HG03108 (cell line): Measurements from ENCODE around the gene TRDMT1.

Source experiments
- ATAC-seq: cut with Tn5 transposase; IDR thresholded peaks from one replicate; pipeline ENCODE4 v1.9.1; 2021; ENCODE audit warnings: moderate library complexity; ENCODE audit not compliant: unreplicated experiment

TRDMT1 gene

DNA sequence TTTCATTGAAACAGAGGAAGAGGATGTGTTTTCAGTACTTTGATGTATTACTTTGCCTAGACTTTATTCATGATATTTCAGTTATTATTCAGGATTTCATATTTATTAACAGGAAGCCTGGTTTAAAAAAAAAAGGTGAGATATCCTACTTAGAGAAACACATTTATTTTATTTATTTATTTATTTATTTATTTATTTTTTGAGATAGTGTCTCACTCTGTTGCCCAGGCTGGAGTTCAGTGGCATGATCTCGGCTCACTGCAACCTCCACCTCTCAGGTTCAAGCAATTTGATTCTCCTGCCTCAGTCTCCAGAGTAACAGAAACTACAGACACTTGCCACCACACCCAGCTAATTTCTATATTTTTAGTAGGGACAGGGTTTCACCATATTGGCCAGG is 24.5 kb downstream of the TRDMT1 start:
- no peak for ATAC-seq

DNA sequence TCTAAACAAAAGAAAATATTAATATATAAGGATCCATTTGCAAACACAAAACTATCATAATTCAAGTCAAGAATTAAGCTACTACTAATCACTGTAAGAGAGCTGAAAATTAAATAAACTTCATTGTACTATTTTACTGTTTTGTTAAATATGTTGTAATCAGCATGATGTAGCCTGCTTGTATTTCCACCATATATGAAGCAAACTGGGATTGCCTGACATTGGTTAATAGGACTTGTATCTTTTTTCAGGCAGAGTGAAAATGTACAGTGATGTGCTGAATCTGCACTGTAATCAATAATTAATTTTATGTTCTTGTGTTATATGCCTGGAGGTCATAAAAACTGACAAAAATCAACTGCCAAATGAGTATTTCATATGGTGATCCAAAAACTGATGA is 25.4 kb downstream of the TRDMT1 start:
- no peak for ATAC-seq

DNA sequence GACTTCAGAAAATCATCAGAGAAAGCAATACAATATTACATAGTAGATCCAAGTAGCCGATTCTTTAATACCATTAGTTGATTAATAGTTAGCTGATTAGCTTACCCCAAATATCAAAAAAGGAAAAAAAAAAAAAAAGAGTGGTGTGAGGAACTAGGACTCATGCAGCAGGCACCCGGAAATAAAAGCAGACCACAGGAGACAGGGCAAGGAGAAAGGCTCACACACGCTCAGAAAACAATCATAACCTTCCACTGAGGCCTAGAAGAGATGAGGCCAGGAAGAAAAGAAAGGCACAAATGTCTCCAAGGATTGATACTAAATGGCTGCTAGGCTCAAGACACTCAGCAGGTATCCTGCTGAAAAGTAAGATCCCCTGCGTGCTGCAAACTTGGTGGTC is 25.9 kb downstream of the TRDMT1 start:
- no peak for ATAC-seq

DNA sequence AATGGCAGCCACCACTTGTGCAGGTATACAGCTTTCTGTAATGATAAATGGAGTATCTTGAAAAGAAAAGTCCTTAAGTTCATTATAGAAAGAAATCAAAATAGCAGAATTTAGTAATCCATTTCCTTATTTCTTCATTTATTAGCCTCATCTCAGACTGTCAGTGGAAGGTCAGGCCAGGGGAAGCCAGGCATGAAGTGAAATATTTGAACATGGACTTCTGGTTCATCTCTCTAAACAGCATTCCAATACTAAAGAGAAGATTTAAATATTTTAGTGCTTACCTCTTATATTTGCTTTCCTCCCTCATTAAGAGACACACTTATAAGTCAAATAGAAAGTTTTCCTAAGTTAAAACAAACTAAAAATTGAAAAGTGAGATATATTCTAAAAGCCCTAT is 26.8 kb downstream of the TRDMT1 start:
- no peak for ATAC-seq

DNA sequence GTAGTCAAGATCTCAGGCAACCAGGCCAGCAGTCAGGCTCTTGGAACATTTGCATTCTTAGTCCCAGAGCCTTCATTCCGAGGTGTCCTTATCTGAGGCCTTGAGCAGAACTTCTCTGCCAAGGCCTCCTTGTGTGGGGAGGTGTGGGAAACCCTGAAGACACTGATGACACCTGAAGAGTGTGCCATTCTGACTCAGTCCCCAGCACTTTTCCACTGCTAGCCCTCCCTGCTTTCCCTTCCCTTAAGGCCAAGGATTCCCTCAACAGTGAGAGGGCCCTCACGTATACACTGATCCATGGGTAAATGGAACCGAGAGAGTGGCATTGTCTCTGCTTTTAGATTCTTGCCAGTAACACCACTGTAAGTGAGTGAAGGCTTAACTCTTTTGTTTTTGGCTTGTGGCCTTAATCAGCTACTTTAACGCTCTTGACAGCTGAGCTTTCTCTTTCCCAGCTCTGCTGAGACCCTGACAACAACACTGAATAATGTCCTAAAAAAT is 30.3 kb downstream of the TRDMT1 start:
- ATAC-seq: no peak

DNA sequence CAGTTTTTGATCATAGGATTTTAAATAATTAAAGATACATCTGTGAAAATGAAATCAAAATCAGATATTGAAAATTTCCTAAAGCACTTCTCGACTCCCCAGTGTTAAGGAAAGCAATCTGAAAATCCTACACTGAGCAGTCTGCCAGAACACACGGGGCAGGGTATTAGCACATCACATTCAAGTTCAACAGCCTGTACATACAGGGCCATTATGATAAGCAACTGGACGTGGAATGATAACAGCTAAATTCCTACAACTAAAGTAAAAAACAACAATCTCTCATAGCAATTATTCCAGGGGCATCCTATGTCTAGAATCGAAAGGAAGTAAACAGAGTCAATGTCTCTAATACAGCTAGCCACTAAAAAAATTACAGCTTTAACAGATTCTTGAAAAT is 31.7 kb downstream of the TRDMT1 start:
- no peak for ATAC-seq

DNA sequence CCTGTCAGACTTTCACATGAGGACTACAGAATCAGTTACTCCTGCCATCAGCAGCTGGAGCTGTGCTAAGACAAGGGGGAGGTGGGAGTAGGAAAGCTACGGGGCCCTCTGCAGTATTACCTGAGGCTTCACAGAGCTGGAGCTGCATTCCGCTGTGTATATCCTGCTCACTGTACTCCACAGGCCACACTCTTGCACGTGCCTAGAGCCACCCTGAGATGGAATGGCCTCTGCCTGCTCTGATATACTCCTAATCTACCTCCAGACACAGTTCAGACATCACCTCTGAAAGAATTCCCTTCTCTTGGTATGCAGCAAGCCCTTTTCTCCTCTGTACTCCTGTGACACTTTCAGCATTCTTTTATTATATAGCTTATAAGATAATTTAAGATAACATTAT is 34.8 kb downstream of the TRDMT1 start:
- ATAC-seq: no peak

DNA sequence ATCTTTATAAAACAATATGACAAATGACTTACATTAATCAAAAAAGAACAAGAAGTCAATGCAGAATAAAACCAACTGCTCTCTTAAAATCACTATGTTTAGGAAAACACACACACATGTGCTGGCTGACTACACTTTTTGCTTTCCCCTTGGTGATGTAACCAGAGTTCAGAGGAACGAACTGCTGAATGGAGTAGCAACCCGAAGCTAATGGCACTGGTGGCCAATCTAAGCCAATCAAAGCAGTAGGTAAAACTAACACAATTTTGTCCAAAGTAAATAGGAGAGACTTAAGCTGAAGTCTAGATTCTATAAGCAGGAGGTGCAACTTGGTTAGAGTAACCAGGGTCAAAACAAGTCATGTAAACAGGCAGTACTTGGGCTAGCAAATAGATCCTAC is 38.6 kb downstream of the TRDMT1 start:
- no peak for ATAC-seq

DNA sequence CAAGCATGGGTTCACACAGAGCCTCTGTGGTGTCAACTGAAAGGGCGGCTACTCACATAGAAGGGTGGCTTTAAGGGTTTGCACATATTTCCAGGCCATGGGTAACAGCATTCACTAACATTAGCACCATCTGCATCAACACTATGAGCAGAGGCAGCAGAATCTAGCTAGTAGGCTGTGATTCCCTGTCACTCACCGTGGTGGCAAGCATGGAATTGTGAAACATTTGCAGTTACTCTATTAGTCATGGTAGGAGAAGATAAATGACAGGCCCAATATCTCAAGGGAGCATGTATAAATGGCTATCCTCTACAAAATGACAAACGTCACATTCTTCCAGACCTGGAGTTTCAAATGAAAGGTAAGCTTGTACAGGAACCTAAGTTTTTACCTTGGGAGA is 39.7 kb downstream of the TRDMT1 start:
- no peak for ATAC-seq

DNA sequence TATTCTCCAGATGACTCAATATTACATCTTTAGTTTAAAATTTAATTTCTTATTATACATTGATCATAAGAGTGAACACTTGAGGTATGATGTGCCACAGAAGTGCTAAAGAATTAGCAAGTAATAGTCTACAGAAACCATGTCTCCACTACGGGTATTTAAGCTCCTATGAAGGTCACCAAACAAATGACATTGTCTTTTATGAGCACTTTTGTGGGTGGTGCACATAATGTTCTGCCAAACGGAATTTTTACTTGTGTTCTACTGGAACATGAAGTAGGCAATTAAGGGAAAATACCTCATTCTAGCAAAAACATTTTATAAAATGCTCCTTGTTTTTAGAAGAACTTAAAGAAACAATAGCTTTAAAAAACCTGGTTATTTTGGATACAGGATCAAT is 44.4 kb downstream of the TRDMT1 start:
- ATAC-seq: no peak

DNA sequence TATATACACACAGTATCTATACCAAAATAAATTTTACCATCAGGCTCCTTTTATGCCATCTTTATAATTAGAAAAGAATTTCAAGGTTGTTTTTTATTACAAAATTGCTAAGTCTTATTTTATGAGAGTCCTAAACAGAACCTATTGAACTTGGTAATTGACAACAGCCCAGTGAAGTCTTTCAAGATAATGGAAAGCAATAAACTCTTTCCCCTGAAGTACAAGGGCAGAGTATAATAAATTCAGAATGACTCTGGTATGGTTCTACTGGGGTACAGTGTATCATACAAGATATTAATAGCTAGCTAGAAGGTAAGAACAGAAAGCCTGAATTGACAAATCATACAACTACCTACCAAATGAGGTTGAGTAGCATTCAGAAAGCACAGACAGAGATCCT is 45.6 kb downstream of the TRDMT1 start:
- no peak for ATAC-seq

DNA sequence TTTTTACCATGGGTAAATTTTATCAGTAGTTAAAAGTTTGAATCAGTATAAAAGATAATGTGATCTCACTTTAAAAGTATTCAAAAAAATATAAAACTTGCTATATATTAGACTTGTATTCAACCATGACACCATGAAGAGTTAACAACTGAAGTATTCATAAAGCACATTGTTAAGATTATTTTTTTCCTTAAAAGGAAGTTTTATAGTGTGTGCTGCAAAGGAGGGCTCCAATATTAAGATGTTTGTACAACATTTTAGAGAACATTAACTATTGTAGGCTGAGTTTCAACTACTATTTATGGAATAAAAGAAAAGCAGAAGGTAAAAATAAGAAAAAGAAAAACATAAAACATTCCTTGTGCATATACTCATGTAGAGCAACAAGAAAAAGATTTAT is 47.4 kb downstream of the TRDMT1 start:
- no peak for ATAC-seq

DNA sequence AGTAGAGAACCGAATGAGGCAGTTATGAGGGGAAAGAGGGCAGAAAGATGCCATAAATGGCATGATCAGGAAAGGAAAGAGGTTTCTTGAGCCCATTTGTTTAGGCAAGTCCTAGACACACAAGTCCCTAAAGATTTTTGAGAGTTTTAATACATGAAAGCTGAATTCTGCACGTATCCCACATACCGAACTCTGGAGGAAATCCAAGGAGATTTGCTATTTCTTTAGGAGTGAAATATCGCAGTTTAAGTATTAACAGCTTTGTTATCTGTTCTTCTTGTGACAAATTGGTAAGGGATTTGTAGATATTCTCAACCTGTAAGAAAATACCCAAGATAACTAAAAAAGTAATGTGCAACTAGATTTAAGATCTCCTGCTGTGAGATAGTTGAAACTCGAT is 48.2 kb downstream of the TRDMT1 start:
- no peak for ATAC-seq

DNA sequence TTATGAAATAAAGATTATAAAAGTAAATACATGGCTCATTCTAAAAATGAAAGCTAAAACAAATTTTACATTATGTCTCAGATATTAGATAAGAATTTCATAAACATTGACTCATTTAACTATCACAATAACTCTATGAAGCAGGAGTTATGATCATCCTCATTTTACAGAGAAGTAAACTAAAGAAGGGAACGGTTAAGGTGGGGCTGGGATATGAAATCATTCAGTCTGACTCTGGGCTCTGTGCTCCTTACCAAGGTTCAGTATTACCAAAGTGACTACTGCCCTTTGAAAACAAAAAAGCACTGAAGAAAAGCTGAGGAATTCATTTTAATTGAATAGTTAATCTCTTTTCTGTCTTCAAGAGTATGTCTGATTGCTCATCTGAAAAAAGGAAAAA is 49.8 kb downstream of the TRDMT1 start:
- ATAC-seq: no peak

DNA sequence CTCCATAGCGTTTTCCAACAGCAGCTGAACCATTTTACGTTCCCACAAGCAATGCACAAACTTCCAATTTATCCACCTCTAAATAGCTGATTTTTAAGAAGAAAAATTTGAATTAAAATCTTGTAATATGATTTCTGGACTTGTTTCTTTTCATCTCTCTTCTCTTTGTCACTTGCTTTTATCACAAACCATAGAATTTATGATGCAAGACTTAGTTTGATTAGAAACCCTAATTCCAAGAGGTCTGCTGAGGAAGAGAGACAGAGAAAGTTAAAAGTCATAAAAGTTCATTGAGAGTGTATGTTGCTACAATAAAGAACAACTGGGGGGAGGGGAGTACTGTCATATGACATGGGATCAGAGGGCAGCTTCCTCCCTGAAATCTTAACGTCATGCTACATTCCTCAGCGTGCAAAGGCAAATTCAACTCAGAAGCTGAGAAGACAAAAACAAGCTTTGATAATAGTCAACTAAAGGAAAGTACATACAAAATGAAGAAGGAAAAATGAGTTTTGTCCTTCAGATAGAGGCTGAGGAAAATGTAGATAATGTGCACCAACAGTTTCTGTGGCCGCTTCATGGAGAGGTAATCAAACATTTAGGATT is 53.5 kb downstream of the TRDMT1 start:
- no peak for ATAC-seq

DNA sequence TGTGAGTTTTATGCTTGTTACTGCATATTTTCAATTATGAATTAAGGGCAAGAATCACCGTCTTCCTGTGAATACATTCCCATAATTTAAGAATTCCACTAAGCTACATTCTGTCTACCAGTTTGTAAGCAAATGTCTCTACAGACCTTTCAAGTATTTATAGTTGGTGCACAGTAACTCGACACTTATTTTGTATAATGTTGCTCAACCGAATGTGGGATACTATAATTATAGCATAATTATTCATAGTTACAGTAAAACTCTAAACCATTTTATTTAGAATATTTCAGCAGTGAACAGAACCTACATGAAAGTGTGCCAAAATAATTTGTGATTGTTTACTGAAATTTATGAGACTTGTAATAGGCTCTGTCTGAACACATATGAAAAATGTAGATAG is 54.6 kb downstream of the TRDMT1 start:
- ATAC-seq: no peak

DNA sequence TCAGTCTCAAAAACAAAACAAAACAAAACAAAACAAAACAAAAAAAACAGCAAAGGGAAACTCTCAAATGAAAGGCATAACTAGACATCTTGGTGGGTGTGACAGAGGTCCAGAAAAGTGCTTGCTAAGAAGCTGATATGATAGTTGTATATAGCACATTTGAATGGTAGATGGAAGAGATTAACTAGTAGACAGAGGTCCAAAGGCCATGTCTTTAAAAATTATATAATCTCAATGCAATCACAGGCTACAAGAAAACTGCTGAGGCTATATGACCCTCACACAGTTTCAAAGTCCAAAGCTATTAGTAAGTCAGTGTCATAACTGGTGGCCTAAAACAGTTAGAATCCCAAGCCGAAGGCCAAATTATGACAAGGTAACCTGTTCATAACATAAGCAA is 56.2 kb downstream of the TRDMT1 start:
- ATAC-seq: no peak

DNA sequence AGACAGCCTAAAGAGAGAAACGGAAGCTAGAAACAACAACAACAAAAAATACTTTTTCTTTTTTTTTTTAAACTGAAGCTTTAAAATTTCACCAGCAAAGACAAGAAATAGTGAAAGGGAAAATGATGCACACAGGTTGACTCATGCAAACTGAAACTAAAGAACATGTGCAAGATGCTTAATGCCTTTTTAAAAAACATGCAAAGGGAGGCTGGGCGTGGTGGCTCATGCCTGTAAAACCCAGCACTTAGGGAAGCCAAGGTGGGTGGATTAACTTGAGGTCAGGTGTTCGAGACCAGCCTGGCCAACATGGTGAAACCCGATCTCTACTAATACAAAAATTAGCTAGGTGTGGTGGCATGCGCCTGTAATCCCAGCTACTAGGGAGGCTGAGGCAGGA is 56.7 kb downstream of the TRDMT1 start:
- ATAC-seq: no peak

DNA sequence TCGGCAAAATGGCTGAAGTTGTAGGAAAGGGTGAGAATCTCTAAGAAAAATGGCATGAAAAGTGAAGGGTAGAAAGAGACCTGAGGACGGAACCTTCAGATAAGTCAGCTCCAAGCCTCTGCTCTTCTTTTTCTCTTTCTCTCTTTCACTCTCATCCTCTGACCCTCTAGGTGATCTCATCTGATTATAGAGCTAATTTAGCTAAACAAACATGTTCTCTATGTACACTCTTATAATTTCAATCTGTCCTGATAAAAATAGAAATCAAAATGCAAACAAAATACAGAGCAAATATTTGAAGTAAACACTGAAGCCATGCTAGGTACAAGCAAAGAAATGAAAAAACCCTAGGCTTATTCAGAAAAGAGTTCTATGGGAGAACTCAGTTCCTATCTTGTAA is 57.4 kb downstream of the TRDMT1 start:
- no peak for ATAC-seq

DNA sequence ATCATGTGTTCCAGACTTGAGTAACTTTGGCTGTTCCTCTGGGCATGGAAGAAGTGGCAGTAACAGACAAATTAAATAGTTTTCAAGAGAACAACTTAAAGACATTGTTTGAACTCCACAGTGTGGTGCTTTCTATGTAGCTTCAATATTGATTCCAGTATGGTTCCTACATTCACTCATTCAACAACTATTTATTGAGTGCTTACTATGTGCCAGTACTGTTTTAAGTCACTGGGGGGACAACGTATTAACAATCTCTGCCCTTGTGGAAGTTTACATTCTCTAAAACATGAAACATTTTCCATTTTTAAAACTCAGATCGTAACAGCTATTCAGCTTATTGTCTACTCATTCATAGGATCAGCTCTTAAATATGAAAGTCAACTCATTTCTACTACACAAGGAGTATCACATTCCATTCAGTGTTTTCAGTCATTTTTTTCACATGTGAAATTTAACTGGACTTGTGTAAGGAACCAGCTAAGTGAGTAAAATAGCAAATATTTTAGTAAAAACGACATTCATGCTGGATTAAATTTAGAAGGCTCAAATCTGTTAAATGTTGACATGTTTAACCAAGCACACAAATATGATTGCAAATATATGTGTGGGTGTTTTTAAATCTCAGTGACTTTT is 58.3 kb downstream of the TRDMT1 start:
- no peak for ATAC-seq

DNA sequence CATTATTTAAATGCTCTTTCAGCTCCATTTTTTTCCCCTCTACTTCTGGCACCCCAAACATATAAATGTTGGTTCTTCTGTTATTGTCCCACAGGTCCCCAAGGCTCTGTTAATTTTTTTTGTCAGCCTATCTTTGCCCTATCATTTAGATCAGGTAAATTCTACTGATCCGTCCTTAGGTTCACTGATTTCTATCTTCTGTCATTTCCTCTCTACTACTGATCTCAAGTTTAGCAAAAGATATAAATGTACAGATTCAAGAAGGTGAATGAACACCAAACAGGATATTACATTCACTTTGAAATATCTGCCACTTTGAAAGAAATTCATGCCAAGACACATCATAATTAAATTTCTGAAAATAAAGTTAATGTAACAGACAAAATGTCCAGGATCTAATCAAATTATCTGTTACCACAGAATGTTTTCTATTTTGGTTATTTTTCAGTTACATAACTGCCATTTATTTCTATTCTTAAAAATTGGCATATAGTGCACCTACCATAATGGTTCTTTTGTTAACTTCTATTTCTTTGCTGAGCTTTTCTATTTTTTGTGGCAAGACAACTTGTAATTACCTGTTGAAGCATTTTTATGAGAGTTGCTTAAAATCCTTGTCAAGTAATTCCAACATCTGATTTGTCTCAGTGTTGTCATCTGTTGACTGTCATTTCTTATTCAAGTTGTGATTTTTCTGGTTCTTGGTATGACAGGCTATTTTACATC is 59.8 kb downstream of the TRDMT1 start:
- no peak for ATAC-seq

DNA sequence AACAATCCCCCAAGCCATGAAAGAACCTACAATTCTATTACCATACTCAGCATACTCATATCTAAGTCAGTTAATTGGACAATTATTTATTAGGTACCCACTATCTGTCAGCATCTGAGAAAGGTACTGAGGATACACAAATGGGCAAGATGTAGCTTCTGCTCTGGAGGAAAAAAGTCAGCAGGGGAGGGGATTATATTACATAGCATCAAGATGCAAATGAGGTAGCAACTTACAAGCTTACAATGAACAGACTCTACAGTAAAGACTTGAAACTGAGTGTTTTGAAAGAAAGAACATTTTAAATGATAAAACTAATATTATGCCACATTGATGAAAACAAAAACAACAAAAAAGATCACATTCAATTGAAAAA is 61.1 kb downstream of the TRDMT1 start:
- ATAC-seq: no peak
